ENCODE data around the gene PHOX2A. TPM values are rescaled to one million over a fixed set of nuclear protein-coding genes. Genes with fewer than 3 reads are reported as not detected.
"Not testable (repeated sequence)": the region's sequence is repeated elsewhere in the genome, so short reads cannot be mapped to it uniquely, and the experiment has no call there.

Gene PHOX2A
- total RNA-seq, result not detected

DNA sequence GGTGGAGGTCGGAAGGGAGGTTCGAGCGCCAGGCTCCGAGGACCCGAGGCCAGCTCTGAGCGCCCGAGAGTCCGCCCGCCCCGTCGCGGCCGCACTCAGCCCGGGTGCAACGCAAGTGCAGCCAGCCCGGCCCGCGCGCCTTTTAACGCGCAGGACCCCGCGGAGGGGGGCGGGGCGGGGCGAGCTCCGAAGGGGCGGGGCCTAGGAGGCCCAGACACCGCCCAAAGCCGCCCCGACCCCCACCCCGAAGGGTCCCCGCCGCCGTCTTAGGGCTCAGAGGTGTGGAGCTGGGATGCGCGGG, at the start of gene PHOX2A:
Gene PHOX2A (minus strand): TSS at position 117 of the 301 bp plus-strand sequence. CDS start 172 bp downstream, outside the sequence.
- ATAC-seq (no peak), DNase-seq (ENCODE audit: low spot score) (no peak)

- DNase-seq (ENCODE audit: low spot score) (peak; percentile 43), ATAC-seq (no peak)
These were observed 49.4 kb upstream of the PHOX2A start for GRCh38 chr11:72293391-72293790.

- DNase-seq (ENCODE audit: low spot score) (peak; percentile 24), ATAC-seq (no peak)
These were observed 48.3 kb upstream of the PHOX2A start for GRCh38 chr11:72292106-72292785.

DNA sequence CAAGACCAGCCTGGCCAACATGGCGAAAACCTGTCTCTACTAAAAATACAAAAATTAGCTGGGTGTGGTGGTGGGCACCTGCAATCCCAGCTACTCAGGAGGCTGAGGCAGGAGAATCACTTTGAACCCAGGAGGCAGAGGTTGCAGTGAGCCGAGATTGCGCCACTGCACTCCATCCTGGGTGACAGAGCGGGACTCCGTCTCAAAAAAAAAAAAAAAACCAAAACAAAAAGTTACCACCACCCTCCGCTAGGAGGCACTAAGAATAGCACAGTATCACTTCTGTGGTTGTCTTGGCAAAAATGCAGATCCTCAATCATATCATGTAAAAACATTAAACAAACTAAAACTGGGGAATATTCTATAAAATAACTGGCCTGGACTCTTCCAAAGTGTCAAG, 46.8 kb upstream of the PHOX2A start:
- ATAC-seq, result not testable (repeated sequence)
- peak; percentile 5 for DNase-seq (ENCODE audit: low spot score)

- ATAC-seq (no peak), DNase-seq (ENCODE audit: low spot score) (peak; percentile 6)
These were observed 43.3 kb upstream of the PHOX2A start for GRCh38 chr11:72287293-72287692.

DNA sequence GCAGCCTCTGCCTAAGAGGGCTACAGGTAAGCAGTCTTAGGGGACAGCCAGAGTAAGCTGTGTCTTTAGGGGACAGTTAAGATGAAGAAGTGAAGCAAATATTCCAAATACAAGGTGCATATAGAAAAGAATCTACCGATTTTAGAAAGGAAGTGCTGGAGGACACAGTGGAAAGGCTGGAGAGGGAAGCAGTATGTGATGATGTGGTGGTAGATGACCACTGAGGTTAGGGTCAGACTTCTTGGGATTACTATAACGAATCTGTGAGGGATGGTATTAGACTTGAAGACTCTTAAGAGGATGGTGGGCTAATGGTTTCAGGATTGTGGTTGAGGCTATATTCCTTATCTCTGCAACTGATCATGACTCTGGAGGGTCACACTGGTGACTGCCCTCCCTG, 40.0 kb upstream of the PHOX2A start:
- no peak for ATAC-seq

DNA sequence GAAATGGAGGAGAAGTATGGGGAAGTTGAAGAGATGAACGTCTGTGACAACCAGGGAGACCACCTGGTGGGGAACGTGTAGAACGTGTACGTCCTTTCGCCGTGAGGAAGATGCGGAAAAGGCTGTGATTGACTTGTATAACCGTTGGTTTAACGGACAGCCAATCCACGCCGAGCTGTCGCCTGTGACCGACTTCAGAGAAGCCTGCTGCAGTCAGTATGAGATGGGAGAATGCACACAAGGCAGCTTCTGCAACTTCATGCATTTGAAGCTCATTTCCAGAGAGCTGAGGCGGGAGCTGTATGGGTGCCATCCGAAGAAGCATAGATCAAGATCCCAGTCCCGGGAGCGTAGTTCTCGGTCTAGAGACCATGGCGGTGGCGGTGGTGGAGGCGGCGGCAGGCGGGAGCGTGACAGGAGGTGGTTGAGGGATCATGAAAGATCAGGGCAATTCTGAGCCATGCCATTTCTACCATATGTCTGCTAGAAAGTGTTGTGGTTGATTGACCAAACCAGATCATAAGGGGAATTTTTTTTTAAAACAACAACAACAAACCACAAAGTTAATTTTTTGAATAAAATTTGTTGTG, 36.8 kb upstream of the PHOX2A start:
- DNase-seq (ENCODE audit: low spot score) (no peak), ATAC-seq (no peak)

More for the DNA sequence above, 40.0 kb upstream of the PHOX2A start:
- DNase-seq (ENCODE audit: low spot score), result no peak

DNA sequence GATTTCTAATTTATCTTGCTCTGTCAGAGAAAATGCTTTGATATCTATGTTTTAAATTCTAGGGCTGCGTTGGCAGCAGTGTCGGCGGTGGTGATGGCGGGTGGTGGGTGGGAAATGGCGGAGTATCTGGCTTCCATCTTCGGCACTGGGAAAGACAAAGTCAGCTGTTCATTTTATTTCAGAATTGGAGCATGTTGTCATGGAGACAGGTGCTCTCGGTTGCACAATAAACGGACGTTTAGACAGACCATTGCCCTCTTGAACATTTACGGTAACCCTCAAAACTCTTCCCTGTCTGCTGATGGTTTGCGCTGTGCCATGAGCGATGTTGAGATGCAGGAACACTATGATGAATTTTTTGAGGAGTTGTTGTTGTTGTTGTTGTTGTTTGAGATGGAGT, 36.1 kb upstream of the PHOX2A start:
- no peak for ATAC-seq
- no peak for DNase-seq (ENCODE audit: low spot score)

DNA sequence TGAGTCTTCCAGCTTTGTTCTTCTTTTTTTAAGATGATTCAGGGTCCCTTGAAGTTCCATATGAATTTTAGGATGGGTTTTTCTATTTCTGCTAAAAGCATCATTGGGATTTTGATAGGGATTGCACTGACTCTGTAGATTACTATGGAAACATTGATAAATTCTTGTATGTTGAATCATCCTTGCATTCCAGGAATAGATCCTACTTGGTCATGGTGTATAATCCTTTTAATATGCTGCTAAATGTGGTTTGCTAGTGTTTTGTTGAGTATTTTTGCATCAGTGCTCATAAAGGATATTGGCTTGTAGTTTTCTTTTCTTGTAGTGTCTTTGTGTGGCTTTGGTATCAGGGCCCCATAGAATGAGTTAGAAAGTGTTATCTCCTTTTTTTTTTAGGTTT, 34.9 kb upstream of the PHOX2A start:
- DNase-seq (ENCODE audit: low spot score), result no peak
- ATAC-seq, result no peak

DNA sequence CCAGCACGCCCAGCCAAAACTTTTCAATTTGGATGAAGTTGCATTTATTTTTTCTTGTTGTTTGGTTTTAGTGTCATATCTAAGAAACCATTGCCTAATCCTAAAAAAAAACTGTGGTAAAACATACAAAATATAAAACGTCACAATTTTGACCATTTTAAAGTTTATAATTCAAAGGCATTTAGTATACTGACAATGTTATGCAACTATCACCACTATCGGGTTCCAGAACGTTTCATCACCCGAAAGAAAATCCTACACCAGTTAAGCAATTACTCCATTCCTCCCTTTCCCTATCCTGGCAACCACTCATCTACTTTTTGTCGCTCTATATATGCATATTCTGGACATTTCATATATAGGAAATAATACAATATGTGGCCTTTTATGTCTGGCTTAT, 30.5 kb upstream of the PHOX2A start:
- no peak for DNase-seq (ENCODE audit: low spot score)
- ATAC-seq, result no peak

GRCh38 chr11:72271980-72272379, 28.0 kb upstream of the PHOX2A start:
- DNase-seq (ENCODE audit: low spot score) (no peak), ATAC-seq (no peak)

GRCh38 chr11:72267956-72268617, 24.1 kb upstream of the PHOX2A start:
- ATAC-seq (no peak), DNase-seq (ENCODE audit: low spot score) (no peak)

- not testable (repeated sequence) for ATAC-seq; DNase-seq (ENCODE audit: low spot score)
These were observed 23.0 kb upstream of the PHOX2A start for GRCh38 chr11:72266960-72267359.

- DNase-seq (ENCODE audit: low spot score) (no peak), ATAC-seq (no peak)
These were observed 22.0 kb upstream of the PHOX2A start for GRCh38 chr11:72265951-72266350.

- DNase-seq (ENCODE audit: low spot score), result no peak
- ATAC-seq, result no peak
These were observed 19.4 kb upstream of the PHOX2A start for GRCh38 chr11:72263361-72263760.

DNA sequence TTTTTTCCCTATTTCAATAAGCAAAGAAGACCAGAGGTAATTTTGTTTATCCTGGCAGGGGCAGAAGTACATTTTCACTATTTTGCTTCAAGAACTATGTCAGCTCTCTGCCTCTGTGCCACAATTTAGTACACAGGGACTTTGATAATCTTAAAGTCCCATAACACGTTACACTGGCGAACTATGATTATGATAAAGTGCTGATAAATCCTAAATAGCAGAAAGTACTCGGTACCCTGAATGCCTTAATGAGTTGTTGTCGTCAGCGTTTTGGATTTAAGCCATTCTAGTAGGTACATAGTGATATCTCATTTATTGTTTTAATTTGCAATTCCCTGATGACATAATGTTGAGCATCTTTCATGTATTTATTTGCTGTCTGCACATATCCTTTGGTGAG, 16.6 kb upstream of the PHOX2A start:
- DNase-seq (ENCODE audit: low spot score) (no peak), ATAC-seq (no peak)

DNA sequence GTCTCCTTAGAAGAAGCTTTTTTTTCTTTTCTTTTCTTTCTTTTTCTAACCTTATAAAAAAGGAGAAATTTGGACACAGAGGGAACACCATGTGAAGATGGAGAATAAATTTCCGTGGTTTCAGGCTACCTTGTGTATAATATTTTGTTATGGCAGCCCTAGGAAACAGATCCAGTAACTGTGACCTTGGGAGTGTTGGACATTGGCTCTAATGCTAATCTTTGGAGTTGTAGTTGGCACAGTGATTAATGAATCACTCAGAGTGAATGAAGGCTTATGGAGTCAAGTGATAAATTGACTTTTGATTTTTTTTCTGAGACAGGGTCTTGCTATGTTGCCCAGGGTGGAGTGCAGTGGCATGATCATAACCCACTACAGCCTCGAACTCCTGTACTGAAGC, 15.5 kb upstream of the PHOX2A start:
- ATAC-seq (no peak), DNase-seq (ENCODE audit: low spot score) (no peak)

- DNase-seq (ENCODE audit: low spot score) (no peak), ATAC-seq (no peak)
These were observed 13.6 kb upstream of the PHOX2A start for GRCh38 chr11:72257570-72257969.

GRCh38 chr11:72254299-72254993, 10.5 kb upstream of the PHOX2A start:
- no peak for DNase-seq (ENCODE audit: low spot score)
- no peak for ATAC-seq

- DNase-seq (ENCODE audit: low spot score) (no peak), ATAC-seq (no peak)
These were observed 9.4 kb upstream of the PHOX2A start for GRCh38 chr11:72253392-72253791.

DNA sequence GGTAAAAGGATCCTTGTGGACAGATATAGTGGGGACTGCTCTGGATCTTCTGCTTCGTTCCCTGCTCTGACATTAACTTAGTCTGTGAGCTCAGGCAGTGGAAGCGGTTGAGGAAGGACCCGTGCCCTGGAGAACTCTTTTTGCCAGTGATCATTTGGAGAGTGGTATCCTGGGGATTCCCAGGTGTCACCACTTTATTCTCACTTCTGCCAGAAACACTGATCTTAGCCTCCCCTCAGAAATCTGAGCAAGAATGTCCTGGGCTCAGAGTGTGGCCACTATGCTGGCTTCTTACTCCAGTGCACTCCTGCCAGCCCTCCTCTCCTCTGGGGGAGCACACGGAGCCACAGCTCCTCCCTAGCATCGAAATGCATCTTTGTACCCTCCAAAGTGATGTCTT, 7.6 kb upstream of the PHOX2A start:
- DNase-seq (ENCODE audit: low spot score), result no peak

More for the DNA sequence above, 7.6 kb upstream of the PHOX2A start:
- no peak for ATAC-seq

Data from left lobe of liver (tissue), 2 donors.